ENCODE data around the gene DGLUCY. TPM values are rescaled to one million over a fixed set of nuclear protein-coding genes. Genes with fewer than 3 reads are reported as not detected.

DGLUCY gene
- total and polyA plus RNA-seq, 2 of the 8 experiments (the other 6 are each of a cell fraction or from before 2014, with no cell fraction given) = 24.9 to 31.8 TPM

GRCh38 chr14:91252871-91253794, 139.3 kb downstream of the DGLUCY start (continued):
- TF ChIP-seq SUZ12 (IDR thresholded peaks at IDR 0.05; ENCODE audit: low read length) = peak; percentile 40; the same call in 1 of the 2 replicates
- peak in 1 of 2 experiments; percentile 39; a peak in 3 of 4 replicates for TF ChIP-seq RAD21 (IDR thresholded peaks at IDR 0.05 in 1 of 2, conservative IDR thresholded peaks at IDR 0.05 in 1 of 2; ENCODE audit: low read depth in 2 of 2, low read length in 2 of 2)
- TF ChIP-seq PHF8 (conservative IDR thresholded peaks at IDR 0.05; ENCODE audit: low read depth, low read length) = peak; percentile 45; the same call in 1 of the 2 replicates
- no peak for TF ChIP-seq ASH2L (IDR thresholded peaks at IDR 0.05; ENCODE audit: low read length)
- TF ChIP-seq FOSL1 (IDR thresholded peaks at IDR 0.05; ENCODE audit: insufficient read depth, low read depth, low read length) = no peak
- no peak for TF ChIP-seq CHD1 (IDR thresholded peaks at IDR 0.05; ENCODE audit: low read depth, low read length)
- peak; percentile 64 for TF ChIP-seq KDM4A (IDR thresholded peaks at IDR 0.05; ENCODE audit: low read depth, low read length, severe bottlenecking)
- TF ChIP-seq CTCF (IDR thresholded peaks at IDR 0.05; ENCODE audit: control extremely low read depth in 1 of 3, insufficient read depth in 1 of 3, low read depth in 1 of 3, low read length in 3 of 3) = peak; percentile 41 to 67 (median 56); a peak in 3 of 4 replicates
